ENCODE data around the gene ITPRIP. TPM values are rescaled to one million over a fixed set of nuclear protein-coding genes. Genes with fewer than 3 reads are reported as not detected.

Gene ITPRIP
- polyA plus RNA-seq, 1 donor (not counting 4 experiments of a cell fraction or from before 2014, with no cell fraction given) = 12.1 TPM

DNA sequence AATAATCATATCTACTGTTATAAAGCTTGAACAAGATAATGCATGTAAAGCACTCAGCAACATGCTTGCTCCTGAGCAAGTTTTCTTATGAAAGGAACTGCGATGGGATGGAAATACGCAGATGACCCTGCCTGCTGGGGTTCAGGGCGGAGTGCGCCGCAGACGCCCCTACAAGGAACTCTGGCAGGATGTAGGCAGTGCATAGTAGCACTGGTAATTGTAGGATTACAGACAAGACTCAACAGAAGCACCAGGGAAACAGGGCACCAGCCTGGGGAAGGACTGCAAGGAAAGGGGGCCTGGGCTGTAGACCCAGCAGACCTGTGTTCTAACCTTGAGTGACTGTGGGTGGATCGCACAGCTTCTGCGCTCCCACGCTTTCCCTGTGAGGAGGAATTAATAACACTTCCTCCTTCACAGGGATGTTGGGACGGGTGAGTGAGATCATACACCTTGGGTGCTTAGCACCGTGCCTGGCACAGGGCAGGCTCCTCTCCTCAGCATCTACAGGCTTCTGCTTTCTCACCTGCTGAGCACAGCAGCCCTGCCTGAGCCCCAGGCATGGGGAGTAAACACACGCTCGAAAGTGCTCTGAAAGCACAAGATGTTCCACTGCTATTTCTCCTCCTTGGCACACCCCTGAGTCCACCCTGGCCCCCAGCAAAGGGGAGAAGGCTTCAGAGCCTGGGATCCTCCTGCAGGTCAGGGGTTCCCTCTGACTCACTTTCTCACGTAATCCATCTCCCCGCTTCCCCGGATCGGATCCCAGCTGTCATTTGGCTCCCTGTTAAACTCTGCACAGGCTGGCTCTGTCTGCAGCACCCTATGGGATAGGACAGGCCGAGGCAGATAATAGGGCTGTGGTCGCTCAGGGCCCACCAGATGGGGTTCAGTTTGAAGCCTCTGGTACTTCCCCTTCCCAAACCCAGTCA lies 19.2 kb downstream of the ITPRIP start:
- Histone ChIP-seq H3K9ac (ENCODE audit: control insufficient read depth, extremely low read depth, insufficient read depth, low read length) (peak overlapping the region; percentile 61), H3K36me3 (ENCODE audit: control insufficient read depth in 2 of 2, extremely low read depth in 1 of 2, insufficient read depth in 2 of 2, low read length in 2 of 2) (peaks cover 10% of the 10 kb centered on the region in 2 experiments), H3K9me3 (ENCODE audit: control insufficient read depth, low read depth, low read length) (no peaks in the 10 kb centered on the region), H3K79me2 (ENCODE audit: control insufficient read depth, insufficient read depth, low read length) (peaks cover 82% of the 10 kb centered on the region), H3K4me2 (ENCODE audit: control insufficient read depth, extremely low read depth, insufficient read depth, low read depth, low read length) (peak overlapping the region; percentile 59), H4K20me1 (ENCODE audit: control insufficient read depth, extremely low read depth, insufficient read depth, low read length) (peaks cover 6% of the 10 kb centered on the region), H2AFZ (ENCODE audit: control insufficient read depth, low read length) (no peak overlapping the region), H3K4me3 (ENCODE audit: control insufficient read depth in 2 of 3, extremely low read depth in 1 of 3, insufficient read depth in 2 of 3, low read depth in 1 of 3, low read length in 3 of 3) (peak overlapping the region in 1 of 3 experiments; percentile 8), H3K4me1 (ENCODE audit: control insufficient read depth, extremely low read depth, insufficient read depth, low read length) (peaks cover 74% of the 10 kb centered on the region), H3K9me1 (ENCODE audit: control insufficient read depth, extremely low read depth, insufficient read depth, low read length) (peaks cover 3% of the 10 kb centered on the region), H3K27ac (ENCODE audit: control insufficient read depth, insufficient read depth, low read length) (peak overlapping the region; percentile 79), H3K27me3 (ENCODE audit: control insufficient read depth, extremely low read depth, insufficient read depth, low read length) (no peaks in the 10 kb centered on the region)
- no peak for DNase-seq (ENCODE audit: low read depth, low spot score)
- peak; percentile 91 for FAIRE-seq
- dilution Hi-C loops (cut with MboI; ENCODE audit: extremely low pct_ligation_motif_present, low sequenced_read_pairs) = no loop called here
- no peak for TF ChIP-seq EZH2 (IDR thresholded peaks at IDR 0.05; ENCODE audit: low read length)
- TF ChIP-seq, protein P1, sequence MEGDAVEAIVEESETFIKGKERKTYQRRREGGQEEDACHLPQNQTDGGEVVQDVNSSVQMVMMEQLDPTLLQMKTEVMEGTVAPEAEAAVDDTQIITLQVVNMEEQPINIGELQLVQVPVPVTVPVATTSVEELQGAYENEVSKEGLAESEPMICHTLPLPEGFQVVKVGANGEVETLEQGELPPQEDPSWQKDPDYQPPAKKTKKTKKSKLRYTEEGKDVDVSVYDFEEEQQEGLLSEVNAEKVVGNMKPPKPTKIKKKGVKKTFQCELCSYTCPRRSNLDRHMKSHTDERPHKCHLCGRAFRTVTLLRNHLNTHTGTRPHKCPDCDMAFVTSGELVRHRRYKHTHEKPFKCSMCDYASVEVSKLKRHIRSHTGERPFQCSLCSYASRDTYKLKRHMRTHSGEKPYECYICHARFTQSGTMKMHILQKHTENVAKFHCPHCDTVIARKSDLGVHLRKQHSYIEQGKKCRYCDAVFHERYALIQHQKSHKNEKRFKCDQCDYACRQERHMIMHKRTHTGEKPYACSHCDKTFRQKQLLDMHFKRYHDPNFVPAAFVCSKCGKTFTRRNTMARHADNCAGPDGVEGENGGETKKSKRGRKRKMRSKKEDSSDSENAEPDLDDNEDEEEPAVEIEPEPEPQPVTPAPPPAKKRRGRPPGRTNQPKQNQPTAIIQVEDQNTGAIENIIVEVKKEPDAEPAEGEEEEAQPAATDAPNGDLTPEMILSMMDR (optimal IDR thresholded peaks at IDR 0.05 in 1 of 3, IDR thresholded peaks at IDR 0.05 in 1 of 3, conservative IDR thresholded peaks at IDR 0.05 in 1 of 3; ENCODE audit: extremely low read depth in 1 of 3, insufficient read depth in 2 of 3, low read length in 3 of 3) = no peak

DNA sequence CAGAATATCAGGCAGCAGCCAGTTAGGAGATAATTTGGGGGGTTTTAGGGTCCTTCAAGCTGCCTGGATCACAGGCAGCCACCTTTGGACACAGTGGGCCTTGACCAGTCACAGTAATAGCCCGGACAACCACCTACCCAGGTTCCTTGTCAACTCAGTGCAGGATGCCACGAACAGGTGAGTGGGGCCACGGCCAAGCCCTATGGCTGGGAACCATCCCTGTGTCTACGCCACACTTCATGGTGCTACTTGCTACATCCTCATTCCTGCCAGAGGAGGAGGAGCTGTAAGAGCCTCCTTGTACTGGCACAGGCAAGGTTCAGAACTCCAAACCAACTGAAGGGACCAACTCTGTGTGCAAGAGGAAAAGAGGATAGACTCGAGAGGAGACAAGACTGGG lies 19.9 kb downstream of the ITPRIP start:
- no peak overlapping the region for H3K4me3 ChIP-seq (ENCODE audit: control insufficient read depth in 2 of 3, extremely low read depth in 1 of 3, insufficient read depth in 2 of 3, low read depth in 1 of 3, low read length in 3 of 3)
- no peak overlapping the region for H3K4me2 ChIP-seq (ENCODE audit: control insufficient read depth, extremely low read depth, insufficient read depth, low read depth, low read length)

More for the DNA sequence above, 19.9 kb downstream of the ITPRIP start:
- Histone ChIP-seq H3K36me3 (ENCODE audit: control insufficient read depth in 2 of 2, extremely low read depth in 1 of 2, insufficient read depth in 2 of 2, low read length in 2 of 2) (peaks cover 11 to 14% of the 10 kb centered on the region in 2 experiments), H3K27me3 (ENCODE audit: control insufficient read depth, extremely low read depth, insufficient read depth, low read length) (no peaks in the 10 kb centered on the region), H3K9me3 (ENCODE audit: control insufficient read depth, low read depth, low read length) (no peaks in the 10 kb centered on the region), H3K9ac (ENCODE audit: control insufficient read depth, extremely low read depth, insufficient read depth, low read length) (no peak overlapping the region), H3K27ac (ENCODE audit: control insufficient read depth, insufficient read depth, low read length) (peak overlapping the region; percentile 79), H3K79me2 (ENCODE audit: control insufficient read depth, insufficient read depth, low read length) (peaks cover 82% of the 10 kb centered on the region), H3K4me1 (ENCODE audit: control insufficient read depth, extremely low read depth, insufficient read depth, low read length) (peaks cover 66% of the 10 kb centered on the region), H2AFZ (ENCODE audit: control insufficient read depth, low read length) (no peak overlapping the region), H3K9me1 (ENCODE audit: control insufficient read depth, extremely low read depth, insufficient read depth, low read length) (peaks cover 3% of the 10 kb centered on the region), H4K20me1 (ENCODE audit: control insufficient read depth, extremely low read depth, insufficient read depth, low read length) (peaks cover 6% of the 10 kb centered on the region)
- dilution Hi-C loops (cut with MboI; ENCODE audit: extremely low pct_ligation_motif_present, low sequenced_read_pairs) = no loop called here
- TF ChIP-seq, protein P1 (optimal IDR thresholded peaks at IDR 0.05 in 1 of 3, IDR thresholded peaks at IDR 0.05 in 1 of 3, conservative IDR thresholded peaks at IDR 0.05 in 1 of 3; ENCODE audit: extremely low read depth in 1 of 3, insufficient read depth in 2 of 3, low read length in 3 of 3) = no peak
- TF ChIP-seq EZH2 (IDR thresholded peaks at IDR 0.05; ENCODE audit: low read length) = no peak
- no peak for DNase-seq (ENCODE audit: low read depth, low spot score)
- FAIRE-seq = peak; percentile 59
